Measurements from ENCODE around the gene PRPH.
"Not testable (repeated sequence)": the region's sequence is repeated elsewhere in the genome, so short reads cannot be mapped to it uniquely, and the experiment has no call there.

PRPH gene

DNA sequence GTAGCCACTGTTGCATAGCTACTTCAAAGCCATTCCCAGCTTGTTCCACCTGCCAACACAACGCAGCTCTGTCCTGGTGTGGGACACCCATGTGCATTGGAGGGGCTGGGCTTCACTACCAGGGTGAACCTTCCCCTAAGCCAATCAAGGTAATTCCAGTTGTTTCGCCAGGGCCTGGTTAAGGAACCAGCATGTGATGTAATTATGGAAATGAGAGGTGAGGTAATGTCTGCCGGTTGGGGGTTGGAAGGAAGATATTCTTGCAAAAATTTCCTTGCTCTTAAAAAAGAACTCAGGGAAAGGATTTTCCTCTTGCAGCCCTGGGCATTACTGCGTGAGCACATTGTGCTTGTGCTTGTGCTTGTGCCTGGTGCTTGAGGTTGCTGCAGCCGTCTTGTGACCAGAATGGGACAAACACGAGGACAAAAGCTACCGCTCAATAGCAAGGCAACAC is 15.2 kb upstream of the PRPH start:
- TF ChIP-seq, protein P1, sequence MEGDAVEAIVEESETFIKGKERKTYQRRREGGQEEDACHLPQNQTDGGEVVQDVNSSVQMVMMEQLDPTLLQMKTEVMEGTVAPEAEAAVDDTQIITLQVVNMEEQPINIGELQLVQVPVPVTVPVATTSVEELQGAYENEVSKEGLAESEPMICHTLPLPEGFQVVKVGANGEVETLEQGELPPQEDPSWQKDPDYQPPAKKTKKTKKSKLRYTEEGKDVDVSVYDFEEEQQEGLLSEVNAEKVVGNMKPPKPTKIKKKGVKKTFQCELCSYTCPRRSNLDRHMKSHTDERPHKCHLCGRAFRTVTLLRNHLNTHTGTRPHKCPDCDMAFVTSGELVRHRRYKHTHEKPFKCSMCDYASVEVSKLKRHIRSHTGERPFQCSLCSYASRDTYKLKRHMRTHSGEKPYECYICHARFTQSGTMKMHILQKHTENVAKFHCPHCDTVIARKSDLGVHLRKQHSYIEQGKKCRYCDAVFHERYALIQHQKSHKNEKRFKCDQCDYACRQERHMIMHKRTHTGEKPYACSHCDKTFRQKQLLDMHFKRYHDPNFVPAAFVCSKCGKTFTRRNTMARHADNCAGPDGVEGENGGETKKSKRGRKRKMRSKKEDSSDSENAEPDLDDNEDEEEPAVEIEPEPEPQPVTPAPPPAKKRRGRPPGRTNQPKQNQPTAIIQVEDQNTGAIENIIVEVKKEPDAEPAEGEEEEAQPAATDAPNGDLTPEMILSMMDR (IDR thresholded peaks at IDR 0.05; ENCODE audit: borderline replicate concordance, control extremely low read depth, extremely low read depth, insufficient read depth, missing control alignments) = no peak
- DNase-seq (ENCODE audit: low spot score) = no peak
- in situ Hi-C loops (cut with MboI; ENCODE audit: low sequenced_read_pairs, unreplicated experiment) = no loop called here

DNA sequence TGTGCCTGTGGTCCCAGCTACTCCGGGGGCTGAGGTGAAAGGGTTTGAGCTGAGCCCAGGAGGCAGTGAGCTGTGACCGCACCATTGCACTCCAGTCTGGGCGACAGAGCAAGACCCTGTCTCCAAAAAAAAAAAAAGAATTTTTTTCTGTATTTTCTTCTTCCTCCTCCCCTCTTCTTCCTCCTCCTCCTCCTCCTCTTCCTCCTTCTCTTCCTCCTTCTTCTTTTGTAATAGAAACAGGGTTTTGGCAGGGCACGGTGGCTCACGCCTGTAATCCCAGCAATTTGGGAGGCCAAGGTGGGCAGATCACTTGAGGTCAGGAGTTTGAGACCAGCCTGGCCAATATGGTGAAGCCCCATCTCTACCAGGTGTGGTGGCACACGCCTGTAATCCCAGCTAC is 14.4 kb upstream of the PRPH start:
- in situ Hi-C loops (cut with MboI; ENCODE audit: low sequenced_read_pairs, unreplicated experiment); DNase-seq (ENCODE audit: low spot score): not testable (repeated sequence)

DNA sequence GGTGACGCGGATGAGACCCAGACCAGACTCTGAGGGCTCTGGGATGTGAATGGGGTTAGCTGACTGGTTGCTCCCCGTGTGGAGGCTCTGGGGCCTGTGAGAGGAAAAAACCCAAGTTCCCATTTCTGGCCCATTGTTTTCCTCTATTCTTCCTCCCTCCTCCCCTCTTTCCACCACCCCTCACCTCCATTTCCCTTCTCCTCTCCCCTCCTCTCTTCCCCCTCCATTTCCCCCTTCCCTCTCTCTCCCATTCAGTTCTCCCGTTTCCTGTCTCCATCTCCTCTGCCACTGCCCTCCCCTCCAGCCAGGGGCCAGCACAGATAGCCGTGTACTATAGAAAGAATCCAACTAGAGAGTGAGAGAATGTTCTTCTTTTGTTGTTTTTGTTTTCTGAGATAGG is 12.6 kb upstream of the PRPH start:
- no peak for DNase-seq (ENCODE audit: low spot score)
- TF ChIP-seq, protein P1 (IDR thresholded peaks at IDR 0.05; ENCODE audit: borderline replicate concordance, control extremely low read depth, extremely low read depth, insufficient read depth, missing control alignments) = no peak
- in situ Hi-C loops (cut with MboI; ENCODE audit: low sequenced_read_pairs, unreplicated experiment) = no loop called here

DNA sequence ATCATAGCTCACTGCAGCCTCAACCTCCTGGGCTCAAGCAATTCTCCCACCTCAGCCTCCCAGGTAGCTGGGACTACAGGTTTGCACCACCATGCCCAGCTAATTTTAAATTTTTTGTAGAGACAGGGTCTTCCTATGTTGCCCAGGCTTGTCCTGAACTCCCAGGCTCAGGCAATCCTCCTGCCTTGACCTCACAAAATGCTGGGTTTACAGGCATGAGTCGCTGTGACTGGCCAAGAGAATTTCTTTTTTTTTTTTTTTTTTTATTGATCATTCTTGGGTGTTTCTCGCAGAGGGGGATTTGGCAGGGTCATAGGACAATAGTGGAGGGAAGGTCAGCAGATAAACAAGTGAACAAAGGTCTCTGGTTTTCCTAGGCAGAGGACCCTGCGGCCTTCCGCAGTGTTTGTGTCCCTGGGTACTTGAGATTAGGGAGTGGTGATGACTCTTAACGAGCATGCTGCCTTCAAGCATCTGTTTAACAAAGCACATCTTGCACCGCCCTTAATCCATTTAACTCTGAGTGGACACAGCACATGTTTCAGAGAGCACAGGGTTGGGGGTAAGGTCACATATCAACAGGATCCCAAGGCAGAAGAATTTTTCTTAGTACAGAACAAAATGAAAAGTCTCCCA is 12.1 kb upstream of the PRPH start:
- DNase-seq (ENCODE audit: low spot score); in situ Hi-C loops (cut with MboI; ENCODE audit: low sequenced_read_pairs, unreplicated experiment): not testable (repeated sequence)

DNA sequence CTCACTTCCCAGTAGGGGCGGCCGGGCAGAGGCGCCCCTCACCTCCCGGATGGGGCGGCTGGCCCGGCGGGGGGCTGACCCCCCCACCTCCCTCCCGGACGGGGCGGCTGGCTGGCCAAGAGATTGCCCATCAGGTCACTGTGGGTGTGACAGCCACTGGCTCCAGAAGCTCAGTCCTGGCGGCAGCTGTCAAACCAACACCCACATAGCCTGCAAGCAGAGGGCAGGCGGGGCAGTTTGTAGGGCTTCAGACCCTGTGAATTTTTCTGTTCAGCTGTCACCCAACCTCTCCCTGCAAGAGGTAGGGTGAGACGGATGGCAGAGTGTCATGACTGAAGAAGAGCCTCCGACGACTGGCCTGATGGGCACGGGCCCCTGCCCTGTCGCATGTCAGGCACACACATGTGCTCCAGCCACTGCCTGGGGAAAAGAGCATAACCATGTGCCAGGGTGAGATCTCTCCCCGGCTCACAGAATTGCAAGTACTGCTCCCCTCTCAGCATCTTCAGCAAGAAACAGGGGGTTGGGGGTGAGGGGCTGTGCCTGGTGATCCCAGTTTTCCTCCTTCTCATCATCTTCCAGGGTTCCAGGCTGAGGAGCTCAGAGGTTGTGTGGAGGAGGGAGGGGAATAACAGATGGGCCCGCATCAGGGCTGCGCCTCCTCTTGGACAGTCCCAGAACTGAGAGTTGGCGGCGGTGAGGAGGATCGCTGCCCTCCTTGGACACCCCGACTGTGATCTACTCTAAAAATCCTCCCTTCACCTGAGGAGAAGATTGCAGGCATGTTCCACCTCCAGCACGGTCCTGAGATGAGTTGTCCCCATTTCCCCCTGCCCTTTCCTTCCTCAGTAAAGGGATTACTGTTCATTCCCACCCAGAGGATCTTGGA is 11.2 kb upstream of the PRPH start:
- DNase-seq (ENCODE audit: low spot score) = no peak
- TF ChIP-seq, protein P1 (IDR thresholded peaks at IDR 0.05; ENCODE audit: borderline replicate concordance, control extremely low read depth, extremely low read depth, insufficient read depth, missing control alignments) = no peak
- in situ Hi-C loops (cut with MboI; ENCODE audit: low sequenced_read_pairs, unreplicated experiment) = no loop called here

DNA sequence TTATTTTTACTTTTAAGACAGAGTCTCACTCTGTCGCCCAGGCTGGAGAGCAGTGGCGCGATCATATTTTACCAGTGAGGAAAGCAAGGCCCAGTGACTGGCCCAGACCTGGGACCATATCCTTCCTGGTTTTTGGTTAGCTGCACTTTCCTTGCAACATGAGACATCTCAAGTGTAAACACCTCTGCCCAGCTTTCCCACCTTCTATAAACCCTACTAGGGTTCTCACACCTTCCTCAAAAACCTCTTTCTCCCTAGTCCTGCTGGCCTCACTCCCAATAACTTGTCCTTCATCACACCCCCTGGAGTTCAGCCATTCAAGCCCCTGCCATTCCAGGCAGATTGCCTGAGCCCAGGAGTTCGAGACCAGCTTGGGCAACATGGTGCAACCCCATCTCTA is 10.3 kb upstream of the PRPH start:
- TF ChIP-seq, protein P1 (IDR thresholded peaks at IDR 0.05; ENCODE audit: borderline replicate concordance, control extremely low read depth, extremely low read depth, insufficient read depth, missing control alignments) = no peak
- in situ Hi-C loops (cut with MboI; ENCODE audit: low sequenced_read_pairs, unreplicated experiment) = loop anchor here (5.0 kb wide), 1 partner anchor 53 kb away; the partner anchor contains the start of gene C1QL4
- no peak for DNase-seq (ENCODE audit: low spot score)

DNA sequence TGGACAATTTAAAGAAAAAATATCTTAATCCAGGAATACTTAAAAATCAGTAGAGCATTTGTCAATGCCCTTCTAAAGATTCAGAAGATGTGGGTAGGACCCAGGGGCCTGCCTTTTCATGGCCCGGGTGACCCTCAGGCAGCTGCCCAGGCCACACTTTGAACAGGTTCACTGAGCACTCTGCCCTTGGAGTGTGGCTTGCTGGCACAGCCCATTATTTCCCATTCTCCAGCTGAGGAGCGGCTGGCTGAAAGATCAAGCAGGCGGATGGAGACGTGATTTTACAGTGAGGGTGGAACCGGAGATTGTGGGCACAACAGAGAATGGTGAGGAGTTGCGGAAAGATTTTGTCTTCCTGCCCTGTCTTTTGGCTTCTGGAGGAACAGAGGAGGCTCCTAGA is 7.1 kb upstream of the PRPH start:
- DNase-seq (ENCODE audit: low spot score) = no peak
- TF ChIP-seq, protein P1 (IDR thresholded peaks at IDR 0.05; ENCODE audit: borderline replicate concordance, control extremely low read depth, extremely low read depth, insufficient read depth, missing control alignments) = no peak
- in situ Hi-C loops (cut with MboI; ENCODE audit: low sequenced_read_pairs, unreplicated experiment) = loop anchor here (5.0 kb wide), 1 partner anchor 49 kb away; the partner anchor contains the start of gene C1QL4

Measured in GM13976 (cell line).